HG03064 (cell line): ENCODE data around the gene CTNNA3.

Source experiments
- ATAC-seq: cut with Tn5 transposase; IDR thresholded peaks from one replicate; pipeline ENCODE4 v1.9.1; 2021; ENCODE audit warnings: low read depth; ENCODE audit not compliant: unreplicated experiment

CTNNA3 gene

GRCh38 chr10:66719483-66719882, 976.5 kb downstream of the CTNNA3 start:
- ATAC-seq = no peak

GRCh38 chr10:66717231-66717981, 978.6 kb downstream of the CTNNA3 start:
- ATAC-seq = no peak

GRCh38 chr10:66714741-66715140, 981.3 kb downstream of the CTNNA3 start:
- no peak for ATAC-seq

DNA sequence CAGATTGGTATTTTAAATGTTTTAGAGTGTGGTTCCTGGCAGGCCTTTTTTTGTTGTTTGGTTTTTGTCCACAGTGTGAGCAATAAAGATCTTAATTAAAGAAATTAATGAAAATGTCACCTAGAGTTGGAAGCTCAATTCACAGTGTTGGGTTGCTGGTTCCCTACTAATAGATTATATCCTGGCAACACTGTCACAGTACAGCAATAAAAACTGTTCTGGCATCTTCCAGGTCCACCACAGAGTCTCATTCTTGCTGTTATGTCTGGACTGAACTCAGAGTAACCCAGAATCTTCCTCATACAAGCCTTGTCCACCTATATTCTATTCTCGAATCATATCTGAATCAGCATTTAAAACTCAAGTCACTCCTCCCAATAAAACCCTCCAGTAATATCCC, 982.6 kb downstream of the CTNNA3 start:
- ATAC-seq = no peak

- ATAC-seq = no peak
Measured at GRCh38 chr10:66698069-66698468, 997.9 kb downstream of the CTNNA3 start.

DNA sequence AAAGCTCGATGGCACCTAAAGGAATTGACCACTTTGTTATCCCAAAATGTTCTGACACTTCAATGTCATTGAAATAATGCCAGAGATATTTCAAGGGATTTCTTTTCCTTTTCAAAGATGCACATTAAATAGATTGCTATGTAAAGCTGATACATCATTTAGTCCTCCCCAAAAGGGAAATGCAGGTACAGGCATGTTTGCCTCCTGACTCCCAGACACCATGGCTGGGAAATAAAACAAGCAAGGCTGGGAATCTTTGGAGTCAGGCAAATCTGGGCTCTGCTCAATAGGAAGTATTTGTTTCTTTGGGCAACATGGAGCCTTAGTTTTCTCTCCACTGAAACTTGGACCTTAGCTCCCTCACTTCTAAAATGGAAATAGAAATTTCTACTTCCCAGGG, 1000.9 kb downstream of the CTNNA3 start:
- no peak for ATAC-seq

DNA sequence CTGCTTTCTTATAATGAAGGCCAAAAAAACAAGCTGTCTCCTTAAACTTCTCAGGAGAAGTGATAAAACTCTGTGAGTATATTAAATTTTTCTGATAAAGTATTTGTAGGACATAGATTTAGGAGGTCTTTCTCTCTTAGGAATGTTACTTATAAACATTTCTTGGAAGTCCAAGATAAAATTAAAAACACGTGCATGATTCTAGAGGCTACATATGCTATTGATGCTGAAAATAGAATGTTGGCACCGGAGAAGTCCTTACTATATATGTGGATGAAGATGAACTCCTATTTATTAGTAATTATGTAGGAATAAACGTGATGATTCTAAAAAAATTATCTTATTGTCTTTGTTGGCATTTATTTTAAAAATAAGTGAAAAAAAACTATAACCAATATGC, 1011.4 kb downstream of the CTNNA3 start:
- no peak for ATAC-seq

- no peak for ATAC-seq
Measured at GRCh38 chr10:66680886-66681285, 1015.1 kb downstream of the CTNNA3 start.

DNA sequence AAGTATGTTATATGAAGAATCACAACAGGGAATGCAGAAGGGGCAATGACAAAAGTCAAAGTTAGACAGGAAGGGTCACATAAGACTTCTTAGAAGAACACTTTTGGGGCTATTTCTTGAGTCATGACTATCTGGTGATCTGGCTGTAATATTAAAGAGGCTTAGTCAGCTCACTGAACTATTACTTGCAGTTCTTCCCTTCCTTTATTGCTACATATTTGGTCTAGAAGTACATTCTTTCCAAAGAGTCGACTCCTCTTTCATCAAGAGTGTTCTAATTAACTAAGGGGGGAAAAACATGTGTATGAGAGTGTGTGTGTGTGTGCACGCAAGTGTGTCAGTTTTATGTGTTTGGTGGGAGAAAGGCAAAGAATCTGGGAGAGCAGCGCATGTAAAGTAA, 1017.5 kb downstream of the CTNNA3 start:
- no peak for ATAC-seq

DNA sequence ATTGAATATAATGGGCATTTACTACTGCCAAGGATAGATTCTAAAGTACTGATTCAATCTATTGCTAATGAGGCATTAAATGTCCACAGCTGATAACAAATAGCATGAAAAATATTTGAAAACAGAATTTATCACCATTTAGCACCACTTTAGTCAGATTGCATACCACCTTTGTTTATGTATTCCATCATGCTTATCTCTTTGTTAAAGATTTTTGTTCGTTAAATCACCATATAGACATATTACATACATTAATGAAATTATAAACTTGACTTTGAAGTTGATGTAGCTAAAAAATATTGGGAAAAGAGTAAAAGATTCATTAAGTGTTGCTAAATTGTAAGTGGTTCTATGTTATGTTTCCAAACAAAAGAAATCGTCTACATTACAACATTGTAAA, 1022.9 kb downstream of the CTNNA3 start:
- ATAC-seq = no peak

GRCh38 chr10:66671562-66671961, 1024.4 kb downstream of the CTNNA3 start:
- no peak for ATAC-seq

DNA sequence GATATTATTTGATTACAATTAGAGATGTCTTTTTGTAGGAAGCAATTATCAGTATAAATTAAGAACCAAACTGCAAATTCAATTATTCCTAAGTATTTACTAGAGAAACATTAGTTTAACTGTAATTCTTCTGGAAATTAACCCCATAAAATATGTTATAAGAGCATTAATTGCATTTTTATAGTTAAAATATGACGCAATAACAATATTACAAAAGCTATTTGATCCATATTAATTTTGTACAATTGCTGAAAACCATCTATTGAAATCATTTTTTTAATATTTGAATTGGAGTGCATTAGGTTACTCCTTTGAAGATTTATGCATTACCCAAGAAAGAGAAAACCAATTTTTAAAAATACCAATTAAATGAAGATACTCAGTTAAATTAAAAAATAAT, 1024.9 kb downstream of the CTNNA3 start:
- no peak for ATAC-seq

DNA sequence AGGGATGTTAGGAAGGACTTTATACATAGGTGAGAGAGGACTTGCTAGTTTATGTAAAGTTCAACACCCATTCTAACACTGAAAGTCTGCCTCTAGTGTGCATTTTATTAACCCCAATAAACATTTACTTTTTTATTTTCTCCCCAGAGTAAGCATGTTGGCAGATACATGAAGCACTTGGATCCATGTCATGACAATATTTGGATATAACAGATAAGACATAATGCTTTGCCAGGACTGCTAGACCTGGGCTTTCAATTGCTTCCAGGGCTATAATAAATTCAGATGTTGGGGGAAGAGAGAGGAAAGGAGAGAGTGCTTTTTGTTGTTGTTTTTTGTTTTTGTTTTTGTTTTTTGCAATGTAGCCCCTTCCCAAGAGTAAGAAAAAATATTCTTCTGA, 1039.5 kb downstream of the CTNNA3 start:
- ATAC-seq = no peak

- no peak for ATAC-seq
Measured at GRCh38 chr10:66654861-66655260, 1041.1 kb downstream of the CTNNA3 start.

- no peak for ATAC-seq
Measured at GRCh38 chr10:66651308-66652082, 1044.5 kb downstream of the CTNNA3 start.

- no peak for ATAC-seq
Measured at GRCh38 chr10:66649626-66650025, 1046.4 kb downstream of the CTNNA3 start.

DNA sequence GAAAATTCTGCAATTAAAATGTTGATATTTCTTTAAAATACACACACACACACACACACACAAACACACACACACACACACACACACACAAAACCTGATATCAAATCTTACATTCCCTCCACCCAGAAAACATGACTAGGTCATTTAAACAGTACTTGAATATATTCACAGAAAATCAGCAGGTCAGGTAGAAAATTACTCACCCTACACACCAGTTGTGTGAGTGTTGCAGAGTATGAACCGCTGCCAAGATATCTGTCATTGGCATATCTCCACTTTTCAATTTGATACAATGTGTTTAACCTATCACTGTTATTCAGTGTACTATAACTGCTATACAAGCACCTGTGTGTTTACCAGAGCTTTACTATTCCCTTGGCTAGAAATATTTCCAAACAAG, 1053.8 kb downstream of the CTNNA3 start:
- no peak for ATAC-seq

DNA sequence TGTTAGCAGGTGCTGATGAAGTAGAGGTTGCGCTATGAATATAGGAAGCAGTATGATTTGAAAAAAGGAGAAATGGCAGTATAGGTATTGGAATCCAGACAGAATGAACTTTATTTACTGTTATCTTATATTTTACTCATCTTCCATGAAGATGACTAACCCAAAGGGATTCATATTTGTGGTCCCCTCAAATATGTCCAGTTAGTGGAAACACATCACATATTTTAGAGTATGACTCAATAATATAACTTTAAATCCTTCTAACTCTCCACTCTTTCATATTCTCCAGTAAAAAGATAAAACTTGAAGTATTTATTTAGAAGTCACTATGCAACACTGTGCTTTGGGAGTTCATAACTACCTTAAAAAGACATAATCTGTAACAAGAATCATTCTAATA, 1056.6 kb downstream of the CTNNA3 start:
- no peak for ATAC-seq

DNA sequence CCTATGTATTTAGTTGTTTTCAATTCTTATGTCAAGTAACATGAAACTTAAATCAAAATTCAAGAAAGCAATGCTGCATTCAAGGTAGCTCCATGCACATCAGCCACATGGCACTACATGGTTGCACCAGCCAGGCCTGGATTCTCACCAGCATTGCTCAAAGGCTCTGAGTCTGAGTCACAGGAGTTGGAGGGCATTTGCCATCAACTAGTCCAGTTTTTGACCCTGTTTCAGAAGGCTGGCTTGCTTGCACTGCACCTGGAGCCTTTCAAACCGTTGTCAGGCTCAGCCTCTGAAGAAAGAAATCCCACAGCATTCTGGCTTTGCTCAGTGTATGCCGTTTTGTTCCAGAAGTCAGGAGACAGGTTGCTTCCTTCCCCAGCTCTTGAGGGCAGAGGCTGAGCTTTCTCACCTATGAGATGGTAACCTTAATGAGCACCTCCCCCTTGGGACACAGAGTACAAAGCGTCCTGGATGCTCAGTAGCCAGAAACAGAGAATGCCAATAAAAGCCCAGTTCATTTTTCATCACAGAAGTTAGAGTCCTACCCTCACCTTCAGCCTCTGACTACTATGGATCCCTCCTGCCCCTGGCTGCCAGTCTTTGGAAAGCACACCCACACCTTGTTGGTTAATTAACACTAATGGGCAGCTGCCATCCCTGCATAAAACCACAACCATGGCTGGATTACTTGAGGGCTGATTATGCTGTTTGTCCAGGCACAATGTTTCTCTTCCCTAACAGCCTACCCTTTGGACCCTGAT, 1058.5 kb downstream of the CTNNA3 start:
- ATAC-seq = no peak

GRCh38 chr10:66629996-66630395, 1066.0 kb downstream of the CTNNA3 start:
- no peak for ATAC-seq

DNA sequence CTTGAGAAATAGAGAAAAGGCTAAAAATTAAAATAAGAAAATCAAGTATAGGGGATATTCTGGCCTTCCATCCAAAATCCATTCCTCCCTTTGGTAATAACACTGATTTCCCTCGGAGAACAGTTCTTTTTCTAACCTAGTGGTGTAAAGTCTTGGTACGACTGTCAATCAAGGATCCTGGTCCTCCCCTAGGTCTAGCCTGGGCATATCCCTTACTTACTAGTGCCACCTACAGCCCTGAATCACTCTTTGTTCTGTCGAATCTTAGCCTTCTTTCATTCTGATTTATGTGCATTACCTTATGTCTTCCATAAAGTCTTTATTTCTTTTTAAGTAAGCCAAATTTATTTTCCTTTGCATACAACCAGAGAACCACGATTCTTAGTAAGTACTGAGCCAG, 1068.8 kb downstream of the CTNNA3 start:
- ATAC-seq = no peak
